Cardiac fibroblast (primary cell): ENCODE data around the gene RIPK1.
"Not testable (repeated sequence)": the region's sequence is repeated elsewhere in the genome, so short reads cannot be mapped to it uniquely, and the experiment has no call there.

Experiments
- DNase-seq, 2 donors: peaks; one replicate each; pipeline versions ENCODE4 v3.0.0 to v3.0.0-alpha.2; 2010; ENCODE audit warnings: low read depth in 2 of 2
- H3K4me3 ChIP-seq, 2 donors: replicated peaks in 1 of 2; 1 replicate in 1 of 2; 2 replicates in 1 of 2; pipeline ENCODE4 v1.5.1; 2011; ENCODE audit warnings: low read depth in 2 of 2, low read length in 2 of 2, mild to moderate bottlenecking in 2 of 2, moderate library complexity in 1 of 2
- CTCF ChIP-seq: IDR thresholded peaks from one replicate; pipeline ENCODE4 v1.5.1; 2011; ENCODE audit warnings: low read depth, mild to moderate bottlenecking, low read length, inconsistent platforms

Gene RIPK1

GRCh38 chr6:3140201-3140600 is 71.9 kb downstream of the RIPK1 start:
- no peak overlapping the region for H3K4me3 ChIP-seq
- no peak for TF ChIP-seq CTCF
- no peak for DNase-seq

- no peak overlapping the region for H3K4me3 ChIP-seq
- no peak for TF ChIP-seq CTCF
- DNase-seq = no peak
These were observed 74.2 kb downstream of the RIPK1 start for GRCh38 chr6:3142536-3142935.

- DNase-seq = no peak
- TF ChIP-seq CTCF = no peak
- H3K4me3 ChIP-seq = no peak overlapping the region
These were observed 74.9 kb downstream of the RIPK1 start for GRCh38 chr6:3143158-3143557.

- H3K4me3 ChIP-seq = no peak overlapping the region
- no peak for DNase-seq
- TF ChIP-seq CTCF = no peak
These were observed 76.3 kb downstream of the RIPK1 start for GRCh38 chr6:3144571-3144970.

GRCh38 chr6:3147914-3148757 is 79.8 kb downstream of the RIPK1 start:
- DNase-seq = no peak
- H3K4me3 ChIP-seq = no peak overlapping the region
- no peak for TF ChIP-seq CTCF

GRCh38 chr6:3151691-3152090 is 83.4 kb downstream of the RIPK1 start:
- DNase-seq = no peak
- H3K4me3 ChIP-seq = no peak overlapping the region
- TF ChIP-seq CTCF = no peak

- no peak overlapping the region for H3K4me3 ChIP-seq
- DNase-seq = no peak
- TF ChIP-seq CTCF = no peak
These were observed 84.4 kb downstream of the RIPK1 start for GRCh38 chr6:3152689-3153088.

GRCh38 chr6:3155416-3155815 is 87.1 kb downstream of the RIPK1 start:
- not testable (repeated sequence) for H3K4me3 ChIP-seq, DNase-seq

GRCh38 chr6:3156184-3157130 is 88.2 kb downstream of the RIPK1 start:
- H3K4me3 ChIP-seq = peak overlapping the region; percentile 76 to 84
- peak in 1 of 2 donors; percentile 13 for DNase-seq
